Activated T-cell treated with anti-CD3 and anti-CD28 coated beads, Interleukin-2, amount 50 U/mL, for 4 hours (primary cell): ENCODE results near the gene ALDH1A3. TPM values are rescaled to one million over a fixed set of nuclear protein-coding genes. Genes with fewer than 3 reads are reported as not detected.

Experiments used
- ATAC-seq, 2 donors: fragments of 200-7000 bp; cut with Tn5 transposase; one replicate each; pipeline ENCODE4 v1.10.0; 2021
- DNase-seq: peaks from one replicate; pipeline ENCODE4 v3.0.0-alpha.2; 2020
- H3K27me3 Mint-ChIP-seq: one replicate; pipeline ENCODE4 v1.8.0; 2021; ENCODE audit warnings: low read depth, mixed read lengths
- H3K36me3 Mint-ChIP-seq: one replicate; pipeline ENCODE4 v1.8.0; 2022; ENCODE audit warnings: mixed read lengths; ENCODE audit not compliant: insufficient read depth
- H3K4me1 Mint-ChIP-seq: one replicate; pipeline ENCODE4 v1.8.0; 2021; ENCODE audit warnings: low read depth, mixed read lengths
- H3K4me3 Mint-ChIP-seq: one replicate; pipeline ENCODE4 v1.8.0; 2021; ENCODE audit warnings: mild to moderate bottlenecking, moderate library complexity, mixed read lengths
- H3K9me3 Mint-ChIP-seq: one replicate; pipeline ENCODE4 v1.8.0; 2021; ENCODE audit warnings: mixed read lengths
- total RNA-seq, 3 donors: library from RNA; stranded (reverse); gene quantifications; one replicate each; pipeline ENCODE4 v1.2.1, GENCODE V29; 2021

ALDH1A3 gene
- total RNA-seq, 3 donors from 2014 or later, result 0.24 to 0.47 (median 0.40) TPM

- Mint-ChIP-seq H3K4me3 (no peak overlapping the region), H3K36me3 (no peaks in the 10 kb centered on the region), H3K9me3 (no peaks in the 10 kb centered on the region), H3K4me1 (peaks cover 6% of the 10 kb centered on the region), H3K27me3 (peaks cover 75% of the 10 kb centered on the region)
- ATAC-seq (no peak), DNase-seq (no peak)
Observed at GRCh38 chr15:100885116-100885515, 5.5 kb downstream of the ALDH1A3 start.

GRCh38 chr15:100885811-100886210 is 6.2 kb downstream of the ALDH1A3 start:
- DNase-seq (no peak), ATAC-seq (no peak)
- Mint-ChIP-seq H3K27me3 (peaks cover 75% of the 10 kb centered on the region), H3K4me1 (no peaks in the 10 kb centered on the region), H3K4me3 (no peak overlapping the region), H3K36me3 (no peaks in the 10 kb centered on the region), H3K9me3 (no peaks in the 10 kb centered on the region)

- H3K4me1 Mint-ChIP-seq, result no peaks in the 10 kb centered on the region
- no peaks in the 10 kb centered on the region for H3K36me3 Mint-ChIP-seq
- ATAC-seq, result no peak
- no peaks in the 10 kb centered on the region for H3K9me3 Mint-ChIP-seq
- no peak for DNase-seq
- peaks cover 71% of the 10 kb centered on the region for H3K27me3 Mint-ChIP-seq
- no peak overlapping the region for H3K4me3 Mint-ChIP-seq
Observed at GRCh38 chr15:100887211-100887913, 7.7 kb downstream of the ALDH1A3 start.

- ATAC-seq (no peak), DNase-seq (no peak)
- Mint-ChIP-seq H3K4me3 (no peak overlapping the region), H3K27me3 (peaks cover 69% of the 10 kb centered on the region), H3K4me1 (no peaks in the 10 kb centered on the region), H3K36me3 (no peaks in the 10 kb centered on the region), H3K9me3 (no peaks in the 10 kb centered on the region)
Observed at GRCh38 chr15:100889385-100890050, 9.9 kb downstream of the ALDH1A3 start.

GRCh38 chr15:100890051-100890720 is 10.6 kb downstream of the ALDH1A3 start:
- Mint-ChIP-seq H3K27me3 (peaks cover 67% of the 10 kb centered on the region), H3K4me1 (no peaks in the 10 kb centered on the region), H3K4me3 (no peak overlapping the region), H3K9me3 (no peaks in the 10 kb centered on the region), H3K36me3 (no peaks in the 10 kb centered on the region)
- ATAC-seq (no peak), DNase-seq (no peak)

GRCh38 chr15:100890850-100891249 is 11.2 kb downstream of the ALDH1A3 start:
- no peaks in the 10 kb centered on the region for H3K9me3 Mint-ChIP-seq
- H3K27me3 Mint-ChIP-seq, result peaks cover 69% of the 10 kb centered on the region
- H3K36me3 Mint-ChIP-seq, result no peaks in the 10 kb centered on the region
- no peak overlapping the region for H3K4me3 Mint-ChIP-seq
- no peaks in the 10 kb centered on the region for H3K4me1 Mint-ChIP-seq
- no peak for DNase-seq
- no peak for ATAC-seq

- H3K27me3 Mint-ChIP-seq, result peaks cover 67% of the 10 kb centered on the region
- H3K4me3 Mint-ChIP-seq, result no peak overlapping the region
- no peaks in the 10 kb centered on the region for H3K9me3 Mint-ChIP-seq
- no peak for ATAC-seq
- no peaks in the 10 kb centered on the region for H3K4me1 Mint-ChIP-seq
- DNase-seq, result no peak
- H3K36me3 Mint-ChIP-seq, result no peaks in the 10 kb centered on the region
Observed at GRCh38 chr15:100891307-100892012, 11.8 kb downstream of the ALDH1A3 start.

GRCh38 chr15:100892013-100892355 is 12.4 kb downstream of the ALDH1A3 start:
- Mint-ChIP-seq H3K4me3 (no peak overlapping the region), H3K9me3 (no peaks in the 10 kb centered on the region), H3K36me3 (no peaks in the 10 kb centered on the region), H3K4me1 (no peaks in the 10 kb centered on the region), H3K27me3 (peaks cover 62% of the 10 kb centered on the region)
- DNase-seq (no peak), ATAC-seq (no peak)

- DNase-seq (no peak), ATAC-seq (no peak)
- Mint-ChIP-seq H3K4me1 (no peaks in the 10 kb centered on the region), H3K9me3 (no peaks in the 10 kb centered on the region), H3K36me3 (no peaks in the 10 kb centered on the region), H3K27me3 (peaks cover 56% of the 10 kb centered on the region), H3K4me3 (no peak overlapping the region)
Observed at GRCh38 chr15:100893261-100893963, 13.8 kb downstream of the ALDH1A3 start.

- no peak for ATAC-seq
- H3K27me3 Mint-ChIP-seq, result peaks cover 56% of the 10 kb centered on the region
- no peaks in the 10 kb centered on the region for H3K9me3 Mint-ChIP-seq
Observed at GRCh38 chr15:100893964-100894295, 14.3 kb downstream of the ALDH1A3 start.

GRCh38 chr15:100895721-100896120 is 16.1 kb downstream of the ALDH1A3 start:
- DNase-seq (no peak), ATAC-seq (no peak)
- no peaks in the 10 kb centered on the region for H3K36me3 Mint-ChIP-seq
- no peak overlapping the region for H3K4me3 Mint-ChIP-seq
- H3K9me3 Mint-ChIP-seq, result no peaks in the 10 kb centered on the region
- peaks cover 41% of the 10 kb centered on the region for H3K27me3 Mint-ChIP-seq
- H3K4me1 Mint-ChIP-seq, result no peaks in the 10 kb centered on the region

More at GRCh38 chr15:100893964-100894295, 14.3 kb downstream of the ALDH1A3 start:
- Mint-ChIP-seq H3K36me3 (no peaks in the 10 kb centered on the region), H3K4me3 (no peak overlapping the region), H3K4me1 (no peaks in the 10 kb centered on the region)
- no peak for DNase-seq

- Mint-ChIP-seq H3K9me3 (no peaks in the 10 kb centered on the region), H3K27me3 (peaks cover 28% of the 10 kb centered on the region), H3K4me1 (no peaks in the 10 kb centered on the region), H3K4me3 (no peak overlapping the region), H3K36me3 (no peaks in the 10 kb centered on the region)
- no peak for ATAC-seq
- DNase-seq, result no peak
Observed at GRCh38 chr15:100897221-100898151, 17.9 kb downstream of the ALDH1A3 start.

GRCh38 chr15:100898152-100898490 is 18.5 kb downstream of the ALDH1A3 start:
- Mint-ChIP-seq H3K36me3 (no peaks in the 10 kb centered on the region), H3K27me3 (peaks cover 22% of the 10 kb centered on the region), H3K4me3 (no peak overlapping the region), H3K4me1 (no peaks in the 10 kb centered on the region), H3K9me3 (no peaks in the 10 kb centered on the region)
- DNase-seq (no peak), ATAC-seq (no peak)
